Midbrain (tissue), 1 donor: ENCODE results near the gene COL15A1.
"Not testable (repeated sequence)": the region's sequence is repeated elsewhere in the genome, so short reads cannot be mapped to it uniquely, and the experiment has no call there.

ENCODE experiments used
- DNase-seq: peaks from one replicate; lab custom pipeline; 2025; lab: John Stamatoyannopoulos, UW

COL15A1 gene

DNA sequence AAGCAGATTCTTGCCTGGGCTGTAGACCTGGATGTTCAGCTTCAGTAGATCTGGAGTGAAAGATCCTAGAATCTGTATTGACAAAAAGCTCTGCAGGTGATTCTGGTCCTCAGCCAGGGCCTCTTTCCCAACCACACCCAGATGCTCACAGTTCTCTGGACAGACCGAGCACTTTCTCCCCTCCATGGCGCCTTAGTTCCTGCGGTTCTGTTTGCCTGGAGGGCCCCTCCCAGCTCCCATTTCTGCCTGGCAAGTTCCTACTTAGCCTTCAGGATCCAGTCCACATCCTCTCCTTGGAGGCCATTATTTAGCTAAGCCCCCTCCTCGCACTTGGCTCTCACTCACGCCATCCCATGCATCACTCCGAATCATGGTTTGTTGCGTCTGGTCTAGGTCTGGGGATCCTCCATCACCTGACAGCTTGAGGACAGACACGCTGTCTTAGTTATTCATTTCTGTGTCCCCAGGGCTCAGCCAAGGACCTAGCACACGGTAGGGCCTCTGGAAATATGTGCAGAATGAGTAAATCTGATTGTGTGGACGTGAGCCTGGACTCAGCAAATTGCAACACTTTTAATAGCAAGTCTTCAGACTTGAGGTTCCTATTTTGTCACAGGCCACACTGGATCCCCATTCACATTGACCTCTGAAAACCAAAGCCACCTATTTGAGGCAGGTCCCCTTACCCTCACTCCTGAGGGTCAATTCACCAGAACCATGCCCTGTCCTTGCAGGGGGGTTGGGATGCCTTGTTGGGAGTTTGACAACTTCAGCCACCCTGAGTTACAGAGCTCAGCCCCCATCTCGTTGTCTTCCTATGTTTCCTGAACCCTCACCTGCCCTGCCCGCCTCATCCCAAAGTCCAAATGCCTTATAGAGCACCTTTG lies 50.7 kb downstream of the COL15A1 start:
- no peak for DNase-seq

DNA sequence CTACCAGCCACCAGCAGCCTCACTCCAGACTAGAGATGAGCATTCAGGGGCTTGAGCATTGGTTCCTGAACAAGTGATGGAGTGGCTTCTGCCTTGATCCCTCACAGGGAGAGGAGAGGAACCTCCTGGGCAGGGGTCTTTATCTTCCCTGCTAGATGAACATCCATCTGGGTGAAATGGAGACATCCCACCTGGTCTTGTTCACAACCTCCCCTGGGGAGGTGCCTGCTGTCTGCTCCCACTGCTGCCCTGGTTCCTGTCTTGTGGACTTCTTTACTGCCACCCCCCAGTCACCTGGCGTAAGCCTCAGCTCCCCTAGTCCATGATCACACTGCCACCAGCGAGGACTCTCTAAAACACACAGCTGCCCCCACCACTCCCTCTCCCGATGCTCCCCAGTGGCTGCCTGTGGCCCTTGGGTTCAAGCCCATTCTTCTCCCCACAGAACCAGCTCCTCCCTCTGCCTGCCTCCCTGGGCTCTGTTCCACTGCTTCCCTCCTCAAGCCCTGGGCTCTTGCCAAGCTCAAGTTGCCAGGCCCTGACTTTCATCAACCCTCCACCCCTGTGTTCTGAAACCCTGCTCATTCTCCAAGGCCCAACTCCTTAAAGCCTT lies 51.5 kb downstream of the COL15A1 start:
- DNase-seq, result peak; percentile 55

DNA sequence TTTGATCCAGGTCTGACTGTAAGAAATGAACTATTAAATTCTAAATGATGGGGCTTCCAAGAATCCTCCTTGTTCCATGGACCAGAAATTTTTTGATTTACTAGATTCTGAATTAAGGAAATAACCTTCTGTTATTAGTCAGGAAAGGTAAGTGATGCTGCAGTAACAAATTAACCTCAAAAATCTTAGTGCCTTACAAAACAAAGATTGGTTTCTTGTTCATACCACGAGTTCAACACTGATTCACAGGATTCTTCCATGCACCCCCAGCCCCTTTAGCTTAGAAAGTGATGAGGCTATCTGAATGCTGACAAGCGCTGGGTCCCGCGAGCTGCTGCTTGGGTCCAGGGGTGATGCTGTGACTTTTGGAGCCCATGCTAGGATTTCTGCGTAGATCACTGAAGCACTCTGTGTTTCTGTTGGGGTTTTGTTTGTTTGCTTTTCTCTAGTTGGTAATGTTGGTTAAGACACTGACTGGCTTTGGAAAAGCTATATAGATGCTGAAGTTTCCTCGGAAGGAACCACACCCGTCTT lies 52.3 kb downstream of the COL15A1 start:
- DNase-seq, result no peak

DNA sequence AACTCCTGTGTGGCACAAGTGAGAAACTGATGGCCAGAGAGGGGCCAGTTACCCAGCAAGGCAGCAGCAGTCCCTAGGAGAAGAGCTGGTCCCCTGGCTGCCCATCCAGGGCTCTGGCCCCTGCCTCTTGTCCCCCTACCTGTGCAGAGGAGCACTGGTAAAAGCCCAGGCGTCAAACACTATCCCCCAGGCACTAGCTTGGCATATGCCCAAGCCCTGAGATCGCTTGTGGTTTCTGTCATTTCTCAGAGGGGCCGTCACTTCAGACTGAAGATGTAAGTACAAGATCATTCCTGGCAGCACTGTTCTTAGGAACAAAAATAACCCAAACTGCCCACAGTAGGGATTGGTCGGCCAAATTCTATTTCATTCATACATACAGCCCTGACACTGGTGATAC lies 53.9 kb downstream of the COL15A1 start:
- no peak for DNase-seq

DNA sequence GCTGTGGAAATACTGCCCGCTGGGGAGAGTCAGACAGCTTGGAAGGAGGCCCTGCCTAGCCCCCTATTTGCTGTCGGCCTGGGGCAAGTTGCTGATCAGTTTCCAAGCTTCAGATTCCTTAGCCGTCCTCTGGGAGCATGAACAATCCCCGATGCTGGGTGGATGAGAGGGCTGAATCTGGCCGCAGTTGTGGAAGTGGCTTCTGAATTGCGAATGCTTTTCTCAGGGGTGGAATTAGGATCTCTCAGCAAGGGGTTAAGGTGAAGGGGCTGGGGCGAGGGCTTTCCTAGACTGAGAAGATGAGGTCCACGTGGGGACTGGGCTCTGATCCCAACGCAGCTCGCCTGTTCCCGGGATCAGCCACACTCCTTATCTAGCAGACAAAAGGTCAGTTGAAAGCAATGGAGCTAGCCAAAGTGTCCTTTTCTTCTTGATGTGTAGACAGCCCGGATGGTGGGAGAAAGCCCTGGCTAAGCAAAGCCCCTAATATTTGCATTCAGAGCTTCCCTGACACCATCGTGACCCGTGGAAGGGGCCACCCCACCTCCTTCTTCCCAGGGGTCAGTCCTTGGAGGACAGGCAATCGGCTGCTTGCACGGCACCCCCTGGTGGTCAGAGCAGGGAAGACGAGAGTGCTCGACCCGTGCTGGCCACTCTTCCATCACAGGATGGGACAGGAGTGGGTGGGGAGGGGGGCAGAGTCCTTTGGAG lies 54.9 kb downstream of the COL15A1 start:
- peak; percentile 73 for DNase-seq

DNA sequence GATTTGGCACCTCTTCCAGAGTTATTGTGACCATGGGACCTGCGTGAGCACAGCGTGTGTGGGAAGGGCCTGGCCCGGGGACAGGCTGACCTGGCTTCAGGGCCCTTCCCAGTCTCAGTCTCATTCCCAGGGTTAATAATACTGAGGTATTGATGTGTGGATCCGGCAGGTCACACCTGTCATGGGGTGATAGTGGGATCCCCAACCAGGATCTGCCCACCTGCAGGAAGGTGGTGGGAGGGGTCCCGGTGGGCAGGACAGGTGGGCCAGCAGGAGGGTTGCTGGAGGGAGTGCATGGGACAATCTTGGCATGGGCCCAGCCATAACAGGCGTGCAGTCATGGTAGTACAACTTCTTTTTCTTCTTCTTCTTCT lies 55.4 kb downstream of the COL15A1 start:
- DNase-seq, result no peak

DNA sequence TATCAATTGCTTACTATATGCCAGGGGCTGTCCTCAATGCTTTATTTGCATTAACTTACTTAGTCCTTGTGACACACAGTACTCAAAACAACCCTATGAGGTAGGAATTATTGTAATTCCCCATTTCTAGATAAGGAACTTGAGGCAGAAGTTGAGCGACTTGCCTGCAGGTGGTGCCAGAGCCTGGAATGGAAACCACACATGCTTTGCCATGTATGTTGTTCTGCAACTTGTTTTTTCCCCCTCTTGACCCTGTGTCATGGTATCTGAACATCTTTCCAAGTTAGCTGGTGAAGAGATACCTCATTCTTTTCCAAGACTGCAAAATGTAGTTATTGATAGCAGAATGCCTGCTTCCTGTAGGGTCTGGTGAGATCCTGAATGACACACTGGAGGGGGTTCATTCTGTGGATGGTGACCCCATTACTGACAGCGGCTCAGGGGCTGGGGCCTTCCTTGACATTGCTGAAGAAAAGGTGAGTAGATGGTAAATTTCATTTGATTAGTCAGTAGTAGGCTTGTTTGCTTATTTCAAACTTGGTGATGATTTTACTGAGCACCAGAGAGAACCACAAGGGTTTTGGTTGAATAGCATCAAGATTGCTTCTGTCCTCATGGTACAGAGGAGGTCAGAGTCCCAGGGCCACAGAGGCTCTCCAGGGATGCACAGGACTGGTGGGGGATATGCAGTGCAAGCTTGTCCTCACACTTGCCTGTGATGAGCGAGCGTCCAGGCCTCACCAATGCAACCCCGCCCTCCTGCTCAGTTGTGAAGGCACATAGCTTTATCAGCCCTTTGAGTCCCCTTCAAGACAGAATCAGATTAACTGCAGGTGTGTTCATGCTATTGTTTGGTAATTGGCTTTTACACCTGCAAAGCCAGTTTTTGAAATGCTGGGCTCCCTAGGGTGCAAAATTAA lies 57.0 kb downstream of the COL15A1 start:
- DNase-seq, result peak; percentile 58

DNA sequence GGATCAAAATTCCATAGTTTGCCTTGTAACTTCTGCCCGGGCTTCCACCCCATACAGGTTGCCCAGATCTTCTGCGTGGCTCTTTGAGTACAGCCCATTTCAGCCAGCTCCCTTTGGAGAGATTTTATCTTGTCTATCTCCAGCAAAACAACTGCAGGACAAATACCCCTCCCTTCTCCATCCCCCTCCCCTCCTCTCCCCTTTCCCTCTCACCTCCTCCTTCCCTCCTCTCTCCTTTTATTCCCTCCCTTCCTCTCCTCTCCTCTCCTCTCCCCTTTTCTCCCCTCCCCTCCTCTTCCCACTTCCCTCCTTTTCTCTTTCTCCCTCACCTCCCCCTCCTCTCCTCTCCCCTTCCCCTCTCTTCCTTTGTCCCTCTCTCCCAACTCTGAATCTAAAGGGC lies 58.2 kb downstream of the COL15A1 start:
- no peak for DNase-seq

DNA sequence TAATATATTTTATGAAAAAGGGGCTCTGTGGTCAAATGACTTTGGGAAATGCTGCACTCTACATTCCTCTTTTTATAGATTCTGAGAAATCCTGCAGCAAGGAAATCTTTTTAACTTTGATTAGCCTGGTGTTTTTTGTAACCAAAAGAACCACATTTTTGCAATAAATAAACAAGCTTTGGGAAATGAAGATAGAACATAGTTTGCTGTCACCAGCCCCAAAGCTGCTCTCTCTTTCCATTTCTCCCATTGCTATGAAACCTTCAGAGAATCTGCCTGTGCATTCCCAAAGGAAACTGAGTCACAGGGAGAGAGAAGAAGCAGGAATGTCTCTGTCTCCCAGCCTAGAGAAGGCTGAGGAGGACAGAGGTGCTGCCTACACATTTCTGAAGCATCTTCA lies 59.0 kb downstream of the COL15A1 start:
- no peak for DNase-seq

DNA sequence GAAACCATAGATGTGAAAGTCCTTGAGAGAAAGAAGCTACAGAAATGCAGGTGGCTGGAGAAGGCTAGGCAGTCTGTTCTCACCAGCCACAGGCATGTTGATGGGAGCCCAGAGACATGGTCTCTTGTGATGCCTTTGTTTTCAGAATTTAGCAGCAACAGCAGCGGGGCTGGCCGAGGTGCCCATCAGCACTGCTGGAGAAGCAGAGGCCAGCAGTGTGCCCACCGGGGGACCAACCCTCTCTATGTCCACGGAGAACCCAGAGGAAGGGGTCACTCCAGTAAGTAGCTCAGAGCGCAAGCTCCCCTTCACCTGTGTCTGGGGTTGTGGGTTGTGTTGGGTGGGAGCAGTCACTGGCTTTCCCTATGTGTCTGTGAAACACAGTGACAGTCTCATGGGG lies 59.6 kb downstream of the COL15A1 start:
- DNase-seq, result no peak

DNA sequence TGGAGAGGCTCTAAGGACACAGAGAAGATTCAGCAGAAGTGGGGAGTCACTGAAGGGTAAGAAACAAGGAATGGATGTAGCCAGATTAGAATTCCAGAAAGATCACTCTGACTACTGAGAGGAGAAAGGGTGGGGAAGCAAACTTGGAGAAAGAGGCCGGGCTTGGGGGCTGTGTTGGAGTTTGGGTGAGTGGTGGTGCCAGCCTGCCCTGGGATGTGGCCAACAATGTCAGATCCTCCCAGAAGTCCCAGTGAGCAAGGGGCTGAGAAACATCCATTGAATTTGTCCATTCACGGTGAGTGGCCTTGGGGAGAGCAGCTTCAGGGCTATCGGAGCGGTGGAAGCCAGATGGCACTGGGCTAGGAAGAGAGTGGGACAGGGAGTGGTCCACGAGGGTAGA lies 60.4 kb downstream of the COL15A1 start:
- DNase-seq, result no peak

DNA sequence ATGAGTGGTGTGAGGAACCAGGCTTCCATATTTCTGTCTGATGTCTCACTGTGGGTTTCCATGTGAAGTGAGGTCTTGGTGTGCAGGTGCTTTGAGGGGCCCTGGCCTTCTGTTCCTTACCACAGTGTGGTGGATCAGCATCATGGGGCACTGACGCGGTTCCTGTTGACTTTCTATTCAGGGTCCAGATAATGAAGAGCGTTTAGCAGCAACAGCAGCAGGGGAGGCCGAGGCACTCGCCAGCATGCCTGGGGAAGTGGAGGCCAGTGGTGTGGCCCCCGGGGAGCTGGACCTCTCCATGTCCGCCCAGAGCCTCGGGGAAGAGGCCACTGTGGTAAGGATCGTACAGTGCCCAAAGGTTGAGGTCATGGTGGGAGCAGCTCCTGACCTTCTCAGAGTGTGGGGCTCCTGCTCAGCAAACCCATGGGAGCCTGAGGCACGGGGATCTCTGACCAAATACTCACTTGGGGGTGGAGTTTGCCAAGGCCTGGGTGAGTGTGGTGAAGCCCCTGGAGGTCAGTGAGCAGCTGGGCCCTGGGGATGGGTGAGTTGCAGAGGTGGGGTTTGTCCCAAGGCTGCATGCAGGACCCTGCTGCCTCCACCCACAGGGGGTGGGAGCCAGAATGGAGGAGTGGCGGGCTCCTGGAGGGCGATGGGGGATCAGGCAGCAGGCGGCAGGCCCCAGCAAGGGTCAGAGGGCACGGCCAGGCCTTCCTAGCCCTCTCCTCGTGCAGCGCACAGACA lies 61.2 kb downstream of the COL15A1 start:
- DNase-seq, result no peak

DNA sequence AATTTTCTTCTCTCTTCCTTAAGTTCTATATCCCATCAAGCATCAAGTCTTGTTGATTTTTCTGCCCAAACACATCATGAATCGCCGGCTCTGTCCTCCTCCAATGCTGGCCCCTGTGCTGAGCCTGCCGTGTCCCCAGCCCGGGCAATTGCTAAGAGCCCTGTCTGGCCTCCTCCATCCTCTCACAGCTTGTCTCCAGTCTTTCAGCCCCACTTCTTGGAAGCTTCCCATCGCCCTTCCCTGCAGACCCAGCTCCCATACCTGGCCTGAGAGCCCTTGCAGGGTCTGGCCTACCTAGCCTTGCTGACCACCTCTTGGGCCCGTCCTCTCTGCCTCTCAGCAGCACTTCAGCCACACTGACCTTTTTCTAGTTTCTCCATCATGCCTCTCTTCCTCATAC lies 61.9 kb downstream of the COL15A1 start:
- no peak for DNase-seq

DNA sequence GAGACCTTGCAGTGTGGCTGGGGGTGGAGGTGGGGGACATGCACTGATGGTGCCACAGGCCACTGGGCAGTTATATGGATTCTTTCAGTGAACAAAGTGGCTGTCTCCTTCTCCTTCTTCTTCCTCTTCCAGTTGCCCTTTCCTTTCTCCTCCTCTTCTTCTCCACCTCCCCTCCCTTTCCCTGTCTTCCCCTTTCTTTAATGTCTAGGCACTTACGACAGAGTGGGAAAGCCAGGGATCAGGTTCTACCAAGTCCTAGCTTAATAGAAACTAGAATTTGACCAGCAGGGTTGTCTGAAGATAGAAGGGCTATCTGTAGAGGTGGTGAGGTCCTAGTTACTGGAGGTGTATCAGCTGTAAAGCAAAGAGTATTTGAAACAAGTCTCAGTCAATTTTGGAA lies 62.8 kb downstream of the COL15A1 start:
- DNase-seq, result no peak

DNA sequence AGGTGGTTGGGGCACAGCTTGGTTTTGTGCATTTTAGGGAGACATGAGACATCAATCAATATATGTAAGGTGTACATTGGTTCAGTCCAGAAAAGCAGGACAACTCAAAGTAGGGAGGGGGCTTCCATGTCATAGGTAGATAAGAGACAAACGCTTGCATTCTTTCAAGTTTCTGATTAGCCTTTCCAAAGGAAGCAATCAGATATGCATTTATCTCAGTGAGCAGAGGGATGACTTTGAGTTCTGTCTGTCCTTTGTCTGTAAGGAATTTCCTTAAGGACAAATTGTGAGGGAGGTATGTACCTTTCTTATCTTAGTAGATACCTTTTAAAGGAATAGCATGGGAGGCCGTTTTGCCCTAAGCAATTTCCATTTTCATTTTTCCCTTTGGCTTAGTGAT lies 63.3 kb downstream of the COL15A1 start:
- DNase-seq, result no peak

DNA sequence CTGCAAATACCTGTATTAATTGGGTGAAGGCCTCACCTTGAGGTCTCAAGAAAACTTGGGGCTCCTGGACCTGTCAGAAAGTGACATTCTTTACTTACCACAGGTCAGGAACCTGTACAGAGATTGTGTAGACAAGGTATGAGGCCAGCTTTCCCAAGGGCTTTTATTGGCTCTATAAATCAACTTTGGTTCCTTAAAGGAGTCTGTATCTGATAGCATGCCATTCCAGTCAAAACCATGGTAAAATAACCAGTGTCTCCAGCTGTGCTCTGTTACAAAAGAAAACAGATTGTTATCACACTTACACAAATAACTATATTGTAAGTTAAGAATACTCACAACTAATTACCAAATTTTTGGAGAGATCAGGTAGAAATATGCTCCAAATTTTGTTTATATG lies 64.5 kb downstream of the COL15A1 start:
- no peak for DNase-seq

DNA sequence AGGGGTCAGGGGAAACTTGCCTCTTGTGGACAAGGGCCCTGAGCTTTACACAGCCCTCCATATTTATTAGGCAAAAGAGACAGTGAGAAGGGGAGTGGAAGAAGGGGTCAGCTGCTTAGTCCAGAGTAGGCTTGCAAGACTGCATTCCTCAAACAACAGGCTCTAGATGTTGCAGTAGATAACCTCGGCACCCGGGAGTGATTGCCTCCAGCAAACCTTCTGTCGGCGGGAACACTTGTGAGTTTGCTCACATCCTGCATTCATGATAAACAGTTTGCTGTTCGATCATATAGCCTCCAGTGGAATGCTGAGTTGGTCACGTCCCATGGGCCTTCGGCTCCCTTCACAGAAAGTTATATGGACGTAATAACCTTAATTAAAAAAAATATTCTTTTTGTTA lies 66.7 kb downstream of the COL15A1 start:
- DNase-seq, result not testable (repeated sequence)

DNA sequence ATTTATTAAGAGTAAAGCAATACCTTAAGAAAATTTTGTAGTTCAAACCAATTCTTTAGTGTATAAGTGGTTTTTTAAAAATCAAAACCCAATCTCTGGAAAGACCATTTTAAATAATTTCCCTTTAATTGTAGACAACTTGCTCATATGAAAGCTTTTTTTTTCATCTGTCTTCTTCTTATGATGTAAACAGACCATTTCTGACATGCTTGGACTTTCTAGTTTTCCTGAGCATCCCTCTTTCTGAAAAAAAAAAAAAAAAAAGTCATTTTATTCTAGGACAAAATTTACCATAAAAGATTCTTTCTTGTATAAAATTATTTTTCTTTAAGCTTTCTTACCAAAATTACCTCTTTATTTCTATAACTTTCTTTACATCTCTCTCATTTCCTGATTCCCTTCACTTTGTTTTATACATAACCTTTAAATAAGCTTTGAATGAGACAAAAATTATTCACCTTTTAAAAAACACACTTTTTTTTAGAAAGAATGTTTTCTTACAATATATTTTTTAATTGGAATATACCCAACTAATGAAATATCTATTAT lies 67.5 kb downstream of the COL15A1 start:
- no peak for DNase-seq

DNA sequence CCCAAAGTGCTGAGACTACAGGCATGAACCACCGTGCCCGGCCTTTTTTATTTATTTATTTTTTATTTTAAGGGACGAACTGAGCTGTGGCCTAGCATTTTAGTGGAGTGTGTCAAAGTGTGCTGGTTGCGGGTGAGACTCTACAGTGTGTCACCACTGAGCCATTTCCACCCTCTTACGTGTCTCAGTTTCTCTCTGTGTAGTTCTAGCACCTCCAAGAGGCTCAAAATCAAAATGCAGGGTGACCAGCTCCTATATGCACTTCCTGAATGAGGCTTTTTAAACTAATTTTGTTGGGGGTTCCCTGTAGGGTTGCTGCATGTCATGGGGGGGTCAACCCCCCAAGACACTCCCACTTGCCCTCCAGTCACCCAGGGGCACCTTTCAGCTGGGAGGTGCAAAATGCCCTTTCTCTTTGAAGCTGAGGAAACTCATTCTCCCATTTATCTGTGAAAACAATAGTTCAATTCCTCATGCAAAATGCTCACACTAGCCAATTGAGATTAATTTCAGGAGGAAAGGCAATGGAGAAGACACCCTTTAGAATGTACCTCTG lies 69.3 kb downstream of the COL15A1 start:
- DNase-seq, result no peak

DNA sequence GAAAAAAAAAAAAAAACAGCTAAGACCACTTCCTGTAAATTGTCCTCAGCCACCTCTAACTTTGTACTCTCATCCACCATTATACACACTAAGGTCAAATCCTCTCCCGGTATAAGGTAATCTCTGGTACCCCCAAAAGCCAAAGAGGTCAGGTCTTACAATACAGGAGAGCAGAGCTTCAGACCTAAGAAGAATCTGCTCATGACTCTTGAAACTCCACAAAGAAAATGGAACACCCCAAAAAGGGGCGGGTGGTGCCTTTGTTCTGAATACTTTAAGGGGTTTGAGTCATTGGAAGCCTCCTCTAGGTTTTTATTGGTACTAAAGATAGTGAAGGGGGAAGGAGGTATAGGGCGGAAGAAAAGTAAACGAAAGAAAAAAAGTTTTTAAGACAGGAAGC lies 69.8 kb downstream of the COL15A1 start:
- no peak for DNase-seq
